Kidney (tissue), 14 donors: Measurements from ENCODE around the gene ZNF205. TPM values are rescaled to one million over a fixed set of nuclear protein-coding genes. Genes with fewer than 3 reads are reported as not detected.

ENCODE experiments used
- DNase-seq, 5 donors: peaks; one replicate each; pipeline ENCODE4 v3.0.0-alpha.2; 2013 to 2020
- FAIRE-seq: peaks from 2 replicates; lab custom pipeline; 2012; peaks lifted over from hg19 to GRCh38; lab: Jason Lieb, UNC
- H3K27ac ChIP-seq, 2 donors: one replicate each; pipeline ENCODE4 v1.7.0; 2013; ENCODE audit warnings: low read depth in 2 of 2, low read length in 2 of 2, inconsistent platforms in 1 of 2
- H3K27me3 ChIP-seq: one replicate; pipeline ENCODE4 v1.7.1; 2013; ENCODE audit warnings: low read length, inconsistent platforms; ENCODE audit not compliant: control insufficient read depth, insufficient read depth
- H3K36me3 ChIP-seq, 3 donors: one replicate each; pipeline versions ENCODE4 v1.7.0 to v1.7.1; 2013; ENCODE audit warnings: low read length in 3 of 3, control low read depth in 1 of 3, inconsistent platforms in 1 of 3; ENCODE audit not compliant: insufficient read depth in 3 of 3, control insufficient read depth in 2 of 3
- H3K4me1 ChIP-seq, 3 donors: one replicate each; pipeline versions ENCODE4 v1.7.0 to v1.7.1; 2013; ENCODE audit warnings: low read length in 3 of 3, inconsistent platforms in 1 of 3, low read depth in 1 of 3; ENCODE audit not compliant: control insufficient read depth in 2 of 3, insufficient read depth in 2 of 3
- H3K4me3 ChIP-seq, 3 donors: one replicate each; pipeline versions ENCODE4 v1.7.0 to v1.8.1; 2013; ENCODE audit warnings: low read length in 3 of 3, control low read depth in 1 of 3, inconsistent platforms in 1 of 3
- H3K9ac ChIP-seq, 3 donors: one replicate each; pipeline versions ENCODE4 v1.7.0 to v1.7.1; 2013; ENCODE audit warnings: low read length in 3 of 3, control low read depth in 1 of 3, inconsistent platforms in 1 of 3
- H3K9me3 ChIP-seq, 3 donors: one replicate each; pipeline versions ENCODE4 v1.7.0 to v1.7.1; 2013; ENCODE audit warnings: low read length in 3 of 3, control low read depth in 1 of 3, inconsistent platforms in 1 of 3; ENCODE audit not compliant: control insufficient read depth in 2 of 3, insufficient read depth in 1 of 3
- CTCF ChIP-seq: IDR thresholded peaks from 3 replicates; pipeline ENCODE4 v1.5.1; 2012; ENCODE audit warnings: mild to moderate bottlenecking, moderate library complexity, borderline replicate concordance; ENCODE audit not compliant: insufficient read depth; ENCODE audit errors: extremely low read depth
- intact Hi-C: fragments of 100-400 bp; cut with DNase I; formaldehyde crosslinking; loops from one replicate; pipeline ENCODE4 v1.11.1; 2022
- polyA plus RNA-seq: library from polyadenylated mRNA; stranded (reverse); fragments of 350-450 nt; fragmentation: Illumina TruSeq; extraction: RNeasy Lipid Tissue Mini Kit (QIAGEN cat#74804); gene quantifications from one replicate; pipeline ENCODE4 v1.2.3, GENCODE V29; 2014; ENCODE audit warnings: low read depth, low replicate concordance; ENCODE audit not compliant: insufficient read depth
- total RNA-seq: library from RNA; stranded (reverse); fragmentation: NEBNext Ultra II Directional; extraction: Animal tissue kit (Norgen Biotek cat#: 25700); gene quantifications from one replicate; pipeline ENCODE4 v1.2.1, GENCODE V29; 2021
- donor health status: control.
- donor health status: control.
- donor health status: control.
- donor health status: control.
- donor health status: control.
- donor health status: DM: yes; HTN: yes; CAD: no.
- donor health status: Normal renal cell carcinoma (clear cell type).

The ZNF205 gene
- total and polyA plus RNA-seq, 2 donors from 2014 or later: 12.7 to 14.1 TPM

- TF ChIP-seq CTCF: no peak
- DNase-seq: peak in 2 of 5 donors; percentile 35
- no peak overlapping the region for H3K9ac ChIP-seq
- H3K4me1 ChIP-seq: peaks cover 0 to 3% (median 0%) of the 10 kb centered on the region in 3 donors
- H3K36me3 ChIP-seq: peaks cover 0 to 7% (median 0%) of the 10 kb centered on the region in 3 donors
- H3K27ac ChIP-seq: no peak overlapping the region
- H3K27me3 ChIP-seq: no peaks in the 10 kb centered on the region
- H3K9me3 ChIP-seq: no peaks in the 10 kb centered on the region
- H3K4me3 ChIP-seq: no peak overlapping the region
- FAIRE-seq: no peak
- intact Hi-C loops: no loop called here
Measured at GRCh38 chr16:3141781-3142311, 29.5 kb downstream of the ZNF205 start.

- peak in 2 of 5 donors; percentile 26 to 68 for DNase-seq
- peaks cover 0 to 7% (median 0%) of the 10 kb centered on the region in 3 donors for H3K36me3 ChIP-seq
- no peak for TF ChIP-seq CTCF
- no peak for FAIRE-seq
- no peaks in the 10 kb centered on the region for H3K9me3 ChIP-seq
- peaks cover 0 to 3% (median 0%) of the 10 kb centered on the region in 3 donors for H3K4me1 ChIP-seq
- no peak overlapping the region for H3K9ac ChIP-seq
- no peaks in the 10 kb centered on the region for H3K27me3 ChIP-seq
- intact Hi-C loops: no loop called here
- H3K27ac ChIP-seq: no peak overlapping the region
- no peak overlapping the region for H3K4me3 ChIP-seq
Measured at GRCh38 chr16:3142327-3142726, 29.9 kb downstream of the ZNF205 start.

GRCh38 chr16:3142770-3143169 is 30.4 kb downstream of the ZNF205 start:
- H3K27ac ChIP-seq: no peak overlapping the region
- no peak overlapping the region for H3K9ac ChIP-seq
- TF ChIP-seq CTCF: no peak
- no peaks in the 10 kb centered on the region for H3K9me3 ChIP-seq
- DNase-seq (peak in 1 of 5 donors; percentile 62), FAIRE-seq (no peak)
- H3K36me3 ChIP-seq: peaks cover 0 to 7% (median 0%) of the 10 kb centered on the region in 3 donors
- H3K4me1 ChIP-seq: peaks cover 0 to 3% (median 0%) of the 10 kb centered on the region in 3 donors
- no peak overlapping the region for H3K4me3 ChIP-seq
- no peaks in the 10 kb centered on the region for H3K27me3 ChIP-seq
- intact Hi-C loops: no loop called here

GRCh38 chr16:3143189-3143588 is 30.8 kb downstream of the ZNF205 start:
- DNase-seq: peak in 1 of 5 donors; percentile 52
- no peak for TF ChIP-seq CTCF
- no peak overlapping the region for H3K27ac ChIP-seq
- intact Hi-C loops: no loop called here
- peaks cover 0 to 3% (median 0%) of the 10 kb centered on the region in 3 donors for H3K4me1 ChIP-seq
- H3K9ac ChIP-seq: no peak overlapping the region
- H3K9me3 ChIP-seq: no peaks in the 10 kb centered on the region
- FAIRE-seq: no peak
- H3K27me3 ChIP-seq: no peaks in the 10 kb centered on the region
- peaks cover 0 to 7% (median 0%) of the 10 kb centered on the region in 3 donors for H3K36me3 ChIP-seq
- H3K4me3 ChIP-seq: no peak overlapping the region
